ENCODE results near the gene EXOC3L4. TPM values are rescaled to one million over a fixed set of nuclear protein-coding genes. Genes with fewer than 3 reads are reported as not detected.
A peak's percentile ranks its signal among the peaks of the same experiment; 100 is the strongest.

Gene EXOC3L4
- total and polyA plus RNA-seq, 10 donors = 2.0 to 39.2 (median 12.6) TPM

GRCh38 chr14:103058164-103059055, 36.1 kb upstream of the EXOC3L4 start:
- peaks cover 24 to 54% (median 42%) of the 10 kb centered on the region in 6 donors for H3K4me1 ChIP-seq
- WGBS, 5 donors = 51 to 53% (median 53%) methylated on average over 35 to 39 of the region's 39 CpGs
- peak; percentile 64 for DNase-seq
- H3K4me3 ChIP-seq = peak overlapping the region; percentile 57 to 96 (median 78)
- intact Hi-C loops (cut with DNase I; ENCODE audit: low total_unique reads) = no loop called here
- H3K36me3 ChIP-seq = no peaks in the 10 kb centered on the region
- no peaks in the 10 kb centered on the region for H3K9me3 ChIP-seq
- TF ChIP-seq POLR2AphosphoS5 (IDR thresholded peaks at IDR 0.05) (no peak), CTCF (IDR thresholded peaks at IDR 0.05 in 8 of 11, conservative IDR thresholded peaks at IDR 0.05 in 3 of 11) (no peak), POLR2A (IDR thresholded peaks at IDR 0.05) (no peak)
- peaks cover 0 to 35% (median 2%) of the 10 kb centered on the region in 7 donors for H3K27me3 ChIP-seq (replicated peaks in 1 of 7)
- H3K27ac ChIP-seq = peak overlapping the region; percentile 60 to 90 (median 77)

- Histone ChIP-seq H3K36me3 (no peaks in the 10 kb centered on the region), H3K4me1 (peaks cover 24 to 45% (median 37%) of the 10 kb centered on the region in 6 donors), H3K27me3 (replicated peaks in 1 of 7) (peaks cover 0 to 35% (median 2%) of the 10 kb centered on the region in 7 donors), H3K9me3 (no peaks in the 10 kb centered on the region), H3K27ac (no peak overlapping the region), H3K4me3 (no peak overlapping the region)
- peak; percentile 41 for DNase-seq
- TF ChIP-seq POLR2A (IDR thresholded peaks at IDR 0.05) (no peak), POLR2AphosphoS5 (IDR thresholded peaks at IDR 0.05) (no peak), CTCF (IDR thresholded peaks at IDR 0.05 in 8 of 11, conservative IDR thresholded peaks at IDR 0.05 in 3 of 11) (no peak)
- WGBS, 5 donors = 69 to 86% (median 82%) methylated on average over 5 of the region's 5 CpGs
- intact Hi-C loops (cut with DNase I; ENCODE audit: low total_unique reads) = no loop called here
Observed at GRCh38 chr14:103059556-103059955, 35.0 kb upstream of the EXOC3L4 start.

- Histone ChIP-seq H3K27ac (no peak overlapping the region), H3K36me3 (no peaks in the 10 kb centered on the region), H3K9me3 (no peaks in the 10 kb centered on the region), H3K4me3 (no peak overlapping the region), H3K4me1 (peaks cover 10 to 29% (median 19%) of the 10 kb centered on the region in 6 donors), H3K27me3 (replicated peaks in 1 of 7) (peaks cover 0 to 26% (median 2%) of the 10 kb centered on the region in 7 donors)
- TF ChIP-seq POLR2AphosphoS5 (IDR thresholded peaks at IDR 0.05) (no peak), CTCF (IDR thresholded peaks at IDR 0.05 in 8 of 11, conservative IDR thresholded peaks at IDR 0.05 in 3 of 11) (no peak), POLR2A (IDR thresholded peaks at IDR 0.05) (no peak)
- intact Hi-C loops (cut with DNase I; ENCODE audit: low total_unique reads) = no loop called here
- peak; percentile 13 for DNase-seq
- WGBS, 5 donors = 71 to 91% (median 78%) methylated on average over 6 of the region's 6 CpGs
Observed at GRCh38 chr14:103061482-103061976, 33.0 kb upstream of the EXOC3L4 start.

- no peaks in the 10 kb centered on the region for H3K9me3 ChIP-seq
- no peak for DNase-seq
- H3K36me3 ChIP-seq = no peaks in the 10 kb centered on the region
- intact Hi-C loops (cut with DNase I; ENCODE audit: low total_unique reads) = no loop called here
- H3K4me1 ChIP-seq = peaks cover 0 to 13% (median under 1%) of the 10 kb centered on the region in 6 donors
- no peak overlapping the region for H3K27ac ChIP-seq
- peaks cover 0 to 10% (median 0%) of the 10 kb centered on the region in 7 donors for H3K27me3 ChIP-seq (replicated peaks in 1 of 7)
- WGBS, 5 donors = 91 to 98% (median 92%) methylated on average over 4 of the region's 4 CpGs
- no peak overlapping the region for H3K4me3 ChIP-seq
- TF ChIP-seq POLR2AphosphoS5 (IDR thresholded peaks at IDR 0.05) = no peak
- no peak for TF ChIP-seq CTCF (IDR thresholded peaks at IDR 0.05 in 8 of 11, conservative IDR thresholded peaks at IDR 0.05 in 3 of 11)
- TF ChIP-seq POLR2A (IDR thresholded peaks at IDR 0.05) = no peak
Observed at GRCh38 chr14:103064436-103064835, 30.1 kb upstream of the EXOC3L4 start.
